ENCODE measurements around the gene ACO1.

DNA sequence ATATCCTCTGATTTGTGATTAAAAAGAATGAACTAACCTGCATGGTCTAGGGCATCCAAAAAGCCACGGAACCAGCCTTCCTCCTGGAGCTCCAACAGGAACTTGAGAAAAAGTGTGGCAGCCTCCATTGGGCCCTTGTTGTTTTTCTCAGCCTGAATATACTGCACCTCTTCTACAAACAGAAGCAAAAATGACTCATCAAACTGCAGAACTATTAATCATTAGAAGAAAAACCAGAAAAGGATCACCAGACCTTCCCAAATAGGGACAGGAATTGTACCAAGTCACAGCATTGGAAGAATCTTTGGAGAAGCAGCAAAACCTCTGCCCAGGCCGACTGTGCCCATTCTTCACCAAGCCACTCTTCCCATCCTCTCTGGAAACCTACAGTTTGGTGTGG, 116.3 kb downstream of the ACO1 start:
- TF ChIP-seq POLR2A (IDR thresholded peaks at IDR 0.05; ENCODE audit: low read depth, low read length) (no peak), CTCF (IDR thresholded peaks at IDR 0.05; ENCODE audit: extremely low read depth in 1 of 2, insufficient read depth in 1 of 2, low read depth in 1 of 2, low read length in 2 of 2) (no peak), EZH2 (IDR thresholded peaks at IDR 0.05; ENCODE audit: borderline replicate concordance, low read depth, low read length, severe bottlenecking) (no peak)
- TF ChIP-seq, protein P1, sequence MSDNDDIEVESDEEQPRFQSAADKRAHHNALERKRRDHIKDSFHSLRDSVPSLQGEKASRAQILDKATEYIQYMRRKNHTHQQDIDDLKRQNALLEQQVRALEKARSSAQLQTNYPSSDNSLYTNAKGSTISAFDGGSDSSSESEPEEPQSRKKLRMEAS (IDR thresholded peaks at IDR 0.05; ENCODE audit: insufficient read depth, insufficient read length) = no peak

All from endothelial cell of umbilical vein (primary cell).